H1 (cell line): ENCODE results near the gene PEAK1. TPM values are rescaled to one million over a fixed set of nuclear protein-coding genes. Genes with fewer than 3 reads are reported as not detected.

ENCODE experiments used
- CHD1 ChIP-seq: IDR thresholded peaks from 2 replicates; pipeline ENCODE4 v1.6.1; 2012; ENCODE audit warnings: low read depth, low read length, improper control_type of control experiment
- GABPA ChIP-seq: IDR thresholded peaks from 2 replicates; pipeline ENCODE4 v1.6.1; 2011; ENCODE audit warnings: mild to moderate bottlenecking, low read length, moderate library complexity, borderline replicate concordance; ENCODE audit not compliant: insufficient read depth
- KDM4A ChIP-seq: IDR thresholded peaks from one replicate; pipeline ENCODE4 v1.7.1; 2012; ENCODE audit warnings: low read depth, mild to moderate bottlenecking, moderate library complexity, low read length, inconsistent platforms; ENCODE audit not compliant: severe bottlenecking
- RXRA ChIP-seq: IDR thresholded peaks from 2 replicates; pipeline ENCODE4 v1.6.1; 2011; ENCODE audit warnings: low read depth, mild to moderate bottlenecking, low read length, moderate library complexity; ENCODE audit not compliant: insufficient read depth
- SIX5 ChIP-seq: IDR thresholded peaks from 2 replicates; pipeline ENCODE4 v1.6.1; 2011; ENCODE audit warnings: mild to moderate bottlenecking, low read depth, low read length
- polyA plus RNA-seq, 7 experiments: library from polyadenylated mRNA; depleted of rRNA in 3 of 7; stranded (reverse) in 5 of 7; unstranded in 2 of 7; fragments of >200 nt in 5 of 7; fragments of 200-250 nt in 2 of 7; gene quantifications; 1 replicate in 5 of 7; 2 replicates in 1 of 7; 4 replicates in 1 of 7; pipeline versions ENCODE4 v1.2.1 to v1.2.3, GENCODE V29; 2011 to 2013; ENCODE audit warnings: missing spikeins in 2 of 7, mixed read lengths in 2 of 7
- total RNA-seq: library from RNA; stranded (reverse); fragmentation: NEBNext Ultra II Directional; extraction: Animal tissue kit (Norgen Biotek cat#: 25700); gene quantifications from 2 replicates; pipeline ENCODE4 v1.2.1, GENCODE V29; 2021

Gene PEAK1
- total and polyA plus RNA-seq, 2 of the 8 experiments (the other 6 are each of a cell fraction or from before 2014, with no cell fraction given) = 8.8 to 44.8 TPM

- no peak for TF ChIP-seq RXRA
- no peak for TF ChIP-seq CHD1
- TF ChIP-seq KDM4A = no peak
- TF ChIP-seq SIX5 = no peak
- no peak for TF ChIP-seq GABPA
Measured at GRCh38 chr15:77224352-77224751, 195.6 kb downstream of the PEAK1 start (continued).
